Measurements from ENCODE around the gene IPO13. TPM values are rescaled to one million over a fixed set of nuclear protein-coding genes. Genes with fewer than 3 reads are reported as not detected.
A peak's percentile ranks its signal among the peaks of the same experiment; 100 is the strongest.

Gene IPO13
- total RNA-seq, 4 donors from 2014 or later = 21.1 to 48.1 (median 42.0) TPM

- Histone ChIP-seq H3K4me1 (peaks cover 10 to 35% of the 10 kb centered on the region in 2 donors), H3K27ac (no peak overlapping the region), H3K36me3 (no peaks in the 10 kb centered on the region), H3K9me3 (no peaks in the 10 kb centered on the region), H3K27me3 (no peaks in the 10 kb centered on the region), H3K4me3 (replicated peaks in 1 of 3) (peak overlapping the region in 1 of 3 donors; percentile 23)
- peak; percentile 52 to 53 for DNase-seq
- intact Hi-C loops (cut with DNase I) = loop anchor here (2.0 to 5.0 kb wide), 2 partner anchors 172 to 407 kb away; no protein-coding TSS in a partner anchor
- TF ChIP-seq POLR2A (IDR thresholded peaks at IDR 0.05) (no peak), CTCF (IDR thresholded peaks at IDR 0.05) (peak; percentile 72 to 81 (median 76))
- WGBS, 2 donors = 35 to 37% methylated on average over 10 of the region's 13 CpGs
These were observed 12.4 kb upstream of the IPO13 start for GRCh38 chr1:43934101-43934985.

GRCh38 chr1:43934986-43935324 lies 11.8 kb upstream of the IPO13 start:
- Histone ChIP-seq H3K27ac (no peak overlapping the region), H3K9me3 (no peaks in the 10 kb centered on the region), H3K36me3 (no peaks in the 10 kb centered on the region), H3K4me3 (replicated peaks in 1 of 3) (no peak overlapping the region), H3K27me3 (no peaks in the 10 kb centered on the region), H3K4me1 (peaks cover 10 to 35% of the 10 kb centered on the region in 2 donors)
- TF ChIP-seq CTCF (IDR thresholded peaks at IDR 0.05) (no peak), POLR2A (IDR thresholded peaks at IDR 0.05) (no peak)
- DNase-seq = no peak
- intact Hi-C loops (cut with DNase I) = loop anchor here (2.0 to 5.0 kb wide), 2 partner anchors 172 to 408 kb away; no protein-coding TSS in a partner anchor
- WGBS, 2 donors = 47 to 70% methylated on average over 3 to 5 of the region's 5 CpGs

- Histone ChIP-seq H3K36me3 (no peaks in the 10 kb centered on the region), H3K27ac (peak overlapping the region in 1 of 3 donors; percentile 13), H3K9me3 (no peaks in the 10 kb centered on the region), H3K27me3 (no peaks in the 10 kb centered on the region), H3K4me3 (replicated peaks in 1 of 3) (peak overlapping the region in 1 of 3 donors; percentile 33), H3K4me1 (peaks cover 10 to 35% of the 10 kb centered on the region in 2 donors)
- TF ChIP-seq POLR2A (IDR thresholded peaks at IDR 0.05) (peak in 1 of 2 donors; percentile 21), CTCF (IDR thresholded peaks at IDR 0.05) (no peak)
- peak; percentile 78 to 79 for DNase-seq
- 24 to 44% methylated on average over 5 to 6 of the region's 48 CpGs for WGBS, 2 donors
- intact Hi-C loops (cut with DNase I) = loop anchor here (2.0 kb wide), 1 partner anchor 173 kb away; no protein-coding TSS in a partner anchor
These were observed 10.9 kb upstream of the IPO13 start for GRCh38 chr1:43935711-43936427.

- intact Hi-C loops (cut with DNase I) = no loop called here
- H3K4me1 ChIP-seq = peaks cover 10 to 35% of the 10 kb centered on the region in 2 donors
- H3K27ac ChIP-seq = no peak overlapping the region
- H3K27me3 ChIP-seq = no peaks in the 10 kb centered on the region
- DNase-seq = peak; percentile 55 to 63
- H3K9me3 ChIP-seq = no peaks in the 10 kb centered on the region
- no peaks in the 10 kb centered on the region for H3K36me3 ChIP-seq
- 49 to 83% methylated on average over 3 to 6 of the region's 56 CpGs for WGBS, 2 donors
- H3K4me3 ChIP-seq (replicated peaks in 1 of 3) = peak overlapping the region in 1 of 3 donors; percentile 33
- TF ChIP-seq POLR2A (IDR thresholded peaks at IDR 0.05) (peak in 1 of 2 donors; percentile 16), CTCF (IDR thresholded peaks at IDR 0.05) (peak in 2 of 6 experiments; percentile 13)
These were observed 10.2 kb upstream of the IPO13 start for GRCh38 chr1:43936431-43937151.
